Subcutaneous abdominal adipose tissue (tissue), 5 donors: ENCODE data around the gene ATG7.
A peak's percentile ranks its signal among the peaks of the same experiment; 100 is the strongest.

ENCODE experiments used
- H3K27ac ChIP-seq: one replicate; pipeline ENCODE4 v1.7.0; 2013; ENCODE audit warnings: low read depth, mild to moderate bottlenecking, inconsistent platforms, low read length, moderate library complexity
- H3K27me3 ChIP-seq, 5 donors: one replicate each; pipeline ENCODE4 v1.7.0; 2013; ENCODE audit warnings: low read length in 5 of 5, inconsistent platforms in 1 of 5; ENCODE audit not compliant: control insufficient read depth in 5 of 5, insufficient read depth in 4 of 5
- H3K36me3 ChIP-seq, 5 donors: one replicate each; pipeline ENCODE4 v1.7.0; 2013; ENCODE audit warnings: low read length in 5 of 5; ENCODE audit not compliant: control insufficient read depth in 5 of 5, insufficient read depth in 5 of 5
- H3K4me1 ChIP-seq, 5 donors: one replicate each; pipeline ENCODE4 v1.7.0; 2013; ENCODE audit warnings: low read length in 5 of 5, mild to moderate bottlenecking in 3 of 5, moderate library complexity in 1 of 5; ENCODE audit not compliant: control insufficient read depth in 5 of 5, insufficient read depth in 5 of 5
- H3K4me3 ChIP-seq, 5 donors: one replicate each; pipeline ENCODE4 v1.7.0; 2013; ENCODE audit warnings: low read length in 5 of 5, low read depth in 1 of 5
- H3K9ac ChIP-seq, 5 donors: one replicate each; pipeline ENCODE4 v1.7.0; 2013; ENCODE audit warnings: low read length in 5 of 5, mild to moderate bottlenecking in 4 of 5, moderate library complexity in 3 of 5
- H3K9me3 ChIP-seq, 5 donors: one replicate each; pipeline ENCODE4 v1.7.0; 2013; ENCODE audit warnings: low read length in 5 of 5; ENCODE audit not compliant: control insufficient read depth in 5 of 5
- donor health status: healthy.
- donor health status: healthy.
- donor health status: healthy.
- donor health status: healthy.
- donor health status: healthy.

The ATG7 gene

GRCh38 chr3:11364181-11364580 is 92.0 kb downstream of the ATG7 start:
- H3K9me3 ChIP-seq, result no peaks in the 10 kb centered on the region
- H3K27me3 ChIP-seq, result no peaks in the 10 kb centered on the region
- H3K9ac ChIP-seq, result no peak overlapping the region
- peaks cover 30 to 64% (median 46%) of the 10 kb centered on the region in 5 donors for H3K36me3 ChIP-seq
- peaks cover 6 to 30% (median 23%) of the 10 kb centered on the region in 5 donors for H3K4me1 ChIP-seq
- no peak overlapping the region for H3K4me3 ChIP-seq
- no peak overlapping the region for H3K27ac ChIP-seq

GRCh38 chr3:11367143-11367693 is 95.0 kb downstream of the ATG7 start:
- no peak overlapping the region for H3K4me3 ChIP-seq
- peaks cover 6 to 59% (median 29%) of the 10 kb centered on the region in 5 donors for H3K4me1 ChIP-seq
- H3K27me3 ChIP-seq, result no peaks in the 10 kb centered on the region
- H3K36me3 ChIP-seq, result peaks cover 18 to 47% (median 24%) of the 10 kb centered on the region in 5 donors
- H3K9ac ChIP-seq, result peak overlapping the region in 1 of 5 donors; percentile 4
- peak overlapping the region; percentile 51 for H3K27ac ChIP-seq
- H3K9me3 ChIP-seq, result no peaks in the 10 kb centered on the region

- Histone ChIP-seq H3K36me3 (peaks cover 5 to 23% (median 10%) of the 10 kb centered on the region in 5 donors), H3K27ac (no peak overlapping the region), H3K9me3 (no peaks in the 10 kb centered on the region), H3K4me1 (peaks cover 6 to 59% (median 29%) of the 10 kb centered on the region in 5 donors), H3K4me3 (no peak overlapping the region), H3K9ac (no peak overlapping the region), H3K27me3 (no peaks in the 10 kb centered on the region)
Measured at GRCh38 chr3:11370191-11370590, 98.0 kb downstream of the ATG7 start.

- H3K36me3 ChIP-seq, result peaks cover 4 to 19% (median 7%) of the 10 kb centered on the region in 5 donors
- peaks cover 6 to 59% (median 29%) of the 10 kb centered on the region in 5 donors for H3K4me1 ChIP-seq
- H3K27me3 ChIP-seq, result no peaks in the 10 kb centered on the region
- H3K4me3 ChIP-seq, result peak overlapping the region in 1 of 5 donors; percentile 24
- H3K27ac ChIP-seq, result no peak overlapping the region
- no peak overlapping the region for H3K9ac ChIP-seq
- no peaks in the 10 kb centered on the region for H3K9me3 ChIP-seq
Measured at GRCh38 chr3:11370966-11371365, 98.8 kb downstream of the ATG7 start.

- peaks cover 4 to 19% (median 7%) of the 10 kb centered on the region in 5 donors for H3K36me3 ChIP-seq
- H3K9ac ChIP-seq, result no peak overlapping the region
- H3K4me3 ChIP-seq, result no peak overlapping the region
- peaks cover 6 to 53% (median 24%) of the 10 kb centered on the region in 5 donors for H3K4me1 ChIP-seq
- H3K9me3 ChIP-seq, result no peaks in the 10 kb centered on the region
- H3K27ac ChIP-seq, result no peak overlapping the region
- no peaks in the 10 kb centered on the region for H3K27me3 ChIP-seq
Measured at GRCh38 chr3:11371747-11372146, 99.5 kb downstream of the ATG7 start.

- Histone ChIP-seq H3K9me3 (no peaks in the 10 kb centered on the region), H3K4me1 (peaks cover 0 to 38% (median 11%) of the 10 kb centered on the region in 5 donors), H3K9ac (no peak overlapping the region), H3K36me3 (peaks cover 4 to 19% (median 7%) of the 10 kb centered on the region in 5 donors), H3K27me3 (no peaks in the 10 kb centered on the region), H3K27ac (no peak overlapping the region), H3K4me3 (no peak overlapping the region)
Measured at GRCh38 chr3:11373235-11373634, 101.0 kb downstream of the ATG7 start.

- Histone ChIP-seq H3K36me3 (peaks cover 4 to 19% (median 7%) of the 10 kb centered on the region in 5 donors), H3K4me3 (no peak overlapping the region), H3K9ac (no peak overlapping the region), H3K27me3 (no peaks in the 10 kb centered on the region), H3K27ac (no peak overlapping the region), H3K4me1 (peaks cover 0 to 34% (median 8%) of the 10 kb centered on the region in 5 donors), H3K9me3 (no peaks in the 10 kb centered on the region)
Measured at GRCh38 chr3:11373654-11374053, 101.5 kb downstream of the ATG7 start.

- Histone ChIP-seq H3K9ac (no peak overlapping the region), H3K27ac (no peak overlapping the region), H3K27me3 (no peaks in the 10 kb centered on the region), H3K36me3 (peaks cover 4 to 27% (median 7%) of the 10 kb centered on the region in 5 donors), H3K4me1 (peaks cover 0 to 15% (median 4%) of the 10 kb centered on the region in 5 donors), H3K4me3 (no peak overlapping the region), H3K9me3 (no peaks in the 10 kb centered on the region)
Measured at GRCh38 chr3:11375333-11376088, 103.3 kb downstream of the ATG7 start.

- peaks cover 3 to 13% (median 4%) of the 10 kb centered on the region in 5 donors for H3K36me3 ChIP-seq
Measured at GRCh38 chr3:11377719-11378118, 105.5 kb downstream of the ATG7 start.

GRCh38 chr3:11379238-11379823 is 107.1 kb downstream of the ATG7 start:
- no peak overlapping the region for H3K9ac ChIP-seq
- H3K4me1 ChIP-seq, result peaks cover 0 to 11% (median 0%) of the 10 kb centered on the region in 5 donors
- H3K27me3 ChIP-seq, result no peaks in the 10 kb centered on the region
- H3K4me3 ChIP-seq, result no peak overlapping the region
- H3K27ac ChIP-seq, result no peak overlapping the region
- H3K9me3 ChIP-seq, result no peaks in the 10 kb centered on the region
- H3K36me3 ChIP-seq, result peaks cover 0 to 12% (median 0%) of the 10 kb centered on the region in 5 donors

More at GRCh38 chr3:11377719-11378118, 105.5 kb downstream of the ATG7 start:
- Histone ChIP-seq H3K9me3 (no peaks in the 10 kb centered on the region), H3K9ac (no peak overlapping the region), H3K4me3 (no peak overlapping the region), H3K4me1 (peaks cover 0 to 6% (median 0%) of the 10 kb centered on the region in 5 donors), H3K27ac (no peak overlapping the region), H3K27me3 (no peaks in the 10 kb centered on the region)
